ENCODE data around the gene LAMA2. TPM values are rescaled to one million over a fixed set of nuclear protein-coding genes. Genes with fewer than 3 reads are reported as not detected.

LAMA2 gene
- total and polyA plus RNA-seq, 2 donors (not counting 3 experiments of a cell fraction or from before 2014, with no cell fraction given): 0.51 to 0.75 TPM

GRCh38 chr6:129542705-129543104 is 659.8 kb downstream of the LAMA2 start:
- DNase-seq (ENCODE audit: low read depth, low spot score): peak; percentile 38
- TF ChIP-seq, protein P1, sequence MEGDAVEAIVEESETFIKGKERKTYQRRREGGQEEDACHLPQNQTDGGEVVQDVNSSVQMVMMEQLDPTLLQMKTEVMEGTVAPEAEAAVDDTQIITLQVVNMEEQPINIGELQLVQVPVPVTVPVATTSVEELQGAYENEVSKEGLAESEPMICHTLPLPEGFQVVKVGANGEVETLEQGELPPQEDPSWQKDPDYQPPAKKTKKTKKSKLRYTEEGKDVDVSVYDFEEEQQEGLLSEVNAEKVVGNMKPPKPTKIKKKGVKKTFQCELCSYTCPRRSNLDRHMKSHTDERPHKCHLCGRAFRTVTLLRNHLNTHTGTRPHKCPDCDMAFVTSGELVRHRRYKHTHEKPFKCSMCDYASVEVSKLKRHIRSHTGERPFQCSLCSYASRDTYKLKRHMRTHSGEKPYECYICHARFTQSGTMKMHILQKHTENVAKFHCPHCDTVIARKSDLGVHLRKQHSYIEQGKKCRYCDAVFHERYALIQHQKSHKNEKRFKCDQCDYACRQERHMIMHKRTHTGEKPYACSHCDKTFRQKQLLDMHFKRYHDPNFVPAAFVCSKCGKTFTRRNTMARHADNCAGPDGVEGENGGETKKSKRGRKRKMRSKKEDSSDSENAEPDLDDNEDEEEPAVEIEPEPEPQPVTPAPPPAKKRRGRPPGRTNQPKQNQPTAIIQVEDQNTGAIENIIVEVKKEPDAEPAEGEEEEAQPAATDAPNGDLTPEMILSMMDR (IDR thresholded peaks at IDR 0.05; ENCODE audit: extremely low read depth in 1 of 2, insufficient read depth in 1 of 2, low read depth in 1 of 2, low read length in 2 of 2): no peak
- TF ChIP-seq MYC (IDR thresholded peaks at IDR 0.05; ENCODE audit: low read depth, low read length) (no peak), FOS (IDR thresholded peaks at IDR 0.05; ENCODE audit: borderline replicate concordance, insufficient read depth, low read length) (no peak), POLR2AphosphoS5 (IDR thresholded peaks at IDR 0.05; ENCODE audit: insufficient read depth, low read depth, low read length) (no peak), POLR2A (IDR thresholded peaks at IDR 0.05; ENCODE audit: low read depth, low read length) (no peak), EZH2 (IDR thresholded peaks at IDR 0.05; ENCODE audit: borderline replicate concordance, low read depth, low read length, severe bottlenecking) (no peak), JUN (IDR thresholded peaks at IDR 0.05; ENCODE audit: borderline replicate concordance, insufficient read depth, insufficient read length, low read depth) (no peak), GATA2 (IDR thresholded peaks at IDR 0.05; ENCODE audit: insufficient read depth, insufficient read length, low read depth, low read length) (no peak)
- TF ChIP-seq, protein P2, sequence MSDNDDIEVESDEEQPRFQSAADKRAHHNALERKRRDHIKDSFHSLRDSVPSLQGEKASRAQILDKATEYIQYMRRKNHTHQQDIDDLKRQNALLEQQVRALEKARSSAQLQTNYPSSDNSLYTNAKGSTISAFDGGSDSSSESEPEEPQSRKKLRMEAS (IDR thresholded peaks at IDR 0.05; ENCODE audit: insufficient read depth, insufficient read length): no peak
- POLR2A ChIA-PET: no interaction called here
- Histone ChIP-seq H3K36me3 (ENCODE audit: control insufficient read depth in 2 of 2, extremely low read depth in 1 of 2, insufficient read depth in 2 of 2, low read length in 2 of 2) (peaks cover 3 to 8% of the 10 kb centered on the region in 2 experiments), H4K20me1 (replicated peaks; ENCODE audit: control insufficient read depth, extremely low read depth, insufficient read depth, low read length) (no peaks in the 10 kb centered on the region), H3K4me2 (ENCODE audit: insufficient read depth, low read length) (no peak overlapping the region), H2AFZ (ENCODE audit: low read depth, low read length) (no peak overlapping the region), H3K9ac (replicated peaks; ENCODE audit: extremely low read depth, insufficient read depth, low read length) (no peak overlapping the region), H3K9me3 (replicated peaks; ENCODE audit: control insufficient read depth, insufficient read depth, low read length) (no peaks in the 10 kb centered on the region), H3K4me3 (replicated peaks in 1 of 3; ENCODE audit: insufficient read depth in 1 of 3, low read depth in 1 of 3, low read length in 3 of 3) (no peak overlapping the region), H3K27me3 (ENCODE audit: control insufficient read depth in 2 of 2, insufficient read depth in 2 of 2, low read length in 2 of 2) (no peaks in the 10 kb centered on the region), H3K27ac (ENCODE audit: insufficient read depth, low read depth, low read length) (no peak overlapping the region), H3K79me2 (ENCODE audit: control insufficient read depth, insufficient read depth, low read length) (no peaks in the 10 kb centered on the region), H3K9me1 (replicated peaks; ENCODE audit: control insufficient read depth, extremely low read depth, insufficient read depth, low read length) (no peaks in the 10 kb centered on the region), H3K4me1 (ENCODE audit: control insufficient read depth, extremely low read depth, insufficient read depth, low read length) (peaks cover 5% of the 10 kb centered on the region)
- intact Hi-C loops (cut with micrococcal nuclease): no loop called here
- CTCF ChIA-PET: no interaction called here
- dilution Hi-C loops (cut with MboI; ENCODE audit: extremely low pct_ligation_motif_present, low sequenced_read_pairs): no loop called here
- no TSS peak for BruUV-seq (replicated peaks)
- FAIRE-seq: no peak

Measured in endothelial cell of umbilical vein (primary cell).